GM12878 (cell line): Measurements from ENCODE around the gene EHD4. TPM values are rescaled to one million over a fixed set of nuclear protein-coding genes. Genes with fewer than 3 reads are reported as not detected.

Experiments
- ATAC-seq: fragments of 200-7000 bp; cut with Tn5 transposase; 3 replicates; pipeline ENCODE4 v1.9.1; 2020; ENCODE audit warnings: mild to moderate bottlenecking, moderate library complexity
- BruUV-seq: library from RNA; stranded (reverse); fragments of 400-500 nt; replicated peaks from 2 replicates; lab custom pipeline; 2021; lab: Mats Ljungman, UMichigan
- CTCF ChIA-PET: fragments of 300-600 bp; sonication (Branson Sonifier 250); formaldehyde crosslinking; extraction: SDS; loops from one replicate; lab custom pipeline; 2021; ENCODE audit warnings: inconsistent platforms; lab: Yijun Ruan, JAX
- POLR2A ChIA-PET: fragments of 350-600 bp; formaldehyde crosslinking; extraction: SDS; loops from one replicate; lab custom pipeline; 2021; ENCODE audit warnings: inconsistent platforms; lab: Charles Lee
- RAD21 ChIA-PET: fragments of 300-600 bp; sonication (Branson Sonifier 250); formaldehyde crosslinking; loops from one replicate; lab custom pipeline; 2023; ENCODE audit warnings: antibody characterized with exemption; ENCODE audit not compliant: unreplicated experiment; lab: Charles Lee
- SMC1A ChIA-PET: fragments of 300-600 bp; sonication (Branson Sonifier 250); formaldehyde crosslinking; loops from one replicate; lab custom pipeline; 2023; ENCODE audit not compliant: unreplicated experiment, uncharacterized antibody; lab: Charles Lee
- DNase-seq: peaks from one replicate; pipeline ENCODE4 v3.0.0-alpha.2; 2011; ENCODE audit warnings: low read depth, low spot score
- FAIRE-seq: peaks from 3 replicates; lab custom pipeline; 2011; peaks lifted over from hg19 to GRCh38; lab: Jason Lieb, UNC
- H2AFZ ChIP-seq: 2 replicates; pipeline ENCODE4 v1.6.0; 2011; ENCODE audit warnings: low read depth, low read length, control low read depth; ENCODE audit not compliant: control insufficient read depth
- H3K27ac ChIP-seq: 2 replicates; pipeline ENCODE4 v1.5.1; 2011; ENCODE audit warnings: control low read depth; ENCODE audit not compliant: control insufficient read depth, insufficient read depth
- H3K27me3 ChIP-seq, 2 experiments: replicated peaks in 1 of 2; 2 replicates each; pipeline versions ENCODE4 v1.6.0 to v1.6.1; 2011; ENCODE audit warnings: low read length in 1 of 2; ENCODE audit not compliant: control insufficient read depth in 2 of 2, insufficient read depth in 2 of 2
- H3K36me3 ChIP-seq, 2 experiments: 2 replicates each; pipeline ENCODE4 v1.5.1; 2011; ENCODE audit warnings: low read length in 1 of 2; ENCODE audit not compliant: control insufficient read depth in 2 of 2, insufficient read depth in 2 of 2
- H3K4me1 ChIP-seq: 2 replicates; pipeline ENCODE4 v1.6.1; 2011; ENCODE audit warnings: mild to moderate bottlenecking, low read length, moderate library complexity, mixed read lengths; ENCODE audit not compliant: control insufficient read depth, insufficient read depth
- H3K4me2 ChIP-seq: 2 replicates; pipeline ENCODE4 v1.6.0; 2011; ENCODE audit warnings: control low read depth; ENCODE audit not compliant: control insufficient read depth, insufficient read depth
- H3K4me3 ChIP-seq: fragments of 200-600 bp; sonication (generic); 2 replicates; pipeline ENCODE4 v1.5.1; 2016
- H3K79me2 ChIP-seq: 2 replicates; pipeline ENCODE4 v1.6.0; 2011; ENCODE audit warnings: low read length; ENCODE audit not compliant: control insufficient read depth, insufficient read depth
- H3K9ac ChIP-seq: 2 replicates; pipeline ENCODE4 v1.8.0; 2011; ENCODE audit warnings: low read length, control low read depth, mixed read lengths; ENCODE audit not compliant: control insufficient read depth, insufficient read depth
- H3K9me3 ChIP-seq: replicated peaks from 3 replicates; pipeline ENCODE4 v1.5.1; 2011; ENCODE audit warnings: mild to moderate bottlenecking, low read length; ENCODE audit not compliant: control insufficient read depth, insufficient read depth
- H4K20me1 ChIP-seq: 2 replicates; pipeline ENCODE4 v1.6.0; 2011; ENCODE audit not compliant: control insufficient read depth, insufficient read depth
- ASH2L ChIP-seq: fragments of 300-600, 200-600 bp; sonication (generic); IDR thresholded peaks from 2 replicates; pipeline ENCODE4 v1.6.1; 2017; ENCODE audit warnings: low read depth, mild to moderate bottlenecking, borderline replicate concordance
- CREM ChIP-seq: IDR thresholded peaks from 2 replicates; pipeline ENCODE4 v1.6.1; 2014; ENCODE audit warnings: antibody characterized with exemption, low read depth
- CTCF ChIP-seq, 3 experiments: IDR thresholded peaks in 2 of 3; conservative IDR thresholded peaks in 1 of 3; 2 replicates each; pipeline ENCODE4 v1.5.1; 2011; ENCODE audit warnings: low read depth in 3 of 3, low read length in 3 of 3, mild to moderate bottlenecking in 3 of 3, control low read depth in 2 of 3, moderate library complexity in 2 of 3, inconsistent platforms in 1 of 3, mixed read lengths in 1 of 3; ENCODE audit not compliant: control insufficient read depth in 2 of 3, insufficient read depth in 1 of 3; ENCODE audit errors: extremely low read depth in 1 of 3
- IKZF1 ChIP-seq: fragments of 450-650 bp; conservative IDR thresholded peaks from 2 replicates; pipeline ENCODE4 v1.6.1; 2017; ENCODE audit warnings: antibody characterized with exemption, mild to moderate bottlenecking
- KDM1A ChIP-seq: fragments of 200-600 bp; sonication (generic); IDR thresholded peaks from 2 replicates; pipeline ENCODE4 v1.6.1; 2016; ENCODE audit warnings: borderline replicate concordance
- KLF5 ChIP-seq: fragments of 450-650 bp; IDR thresholded peaks from 2 replicates; pipeline ENCODE4 v1.6.1; 2014; ENCODE audit warnings: mild to moderate bottlenecking; ENCODE audit not compliant: partially characterized antibody
- MTA2 ChIP-seq: fragments of 450-650 bp; IDR thresholded peaks from 2 replicates; pipeline ENCODE4 v1.6.1; 2016; ENCODE audit warnings: low read depth, mild to moderate bottlenecking, moderate library complexity
- PKNOX1 ChIP-seq: fragments of 450-650 bp; IDR thresholded peaks from 2 replicates; pipeline ENCODE4 v1.6.1; 2016; ENCODE audit warnings: mild to moderate bottlenecking
- POU2F2 ChIP-seq: IDR thresholded peaks from 3 replicates; pipeline ENCODE4 v1.6.1; 2011; ENCODE audit warnings: low read depth, mild to moderate bottlenecking, low read length, borderline replicate concordance
- RAD21 ChIP-seq: IDR thresholded peaks from 2 replicates; pipeline ENCODE4 v1.6.1; 2011; ENCODE audit warnings: mild to moderate bottlenecking, low read depth, low read length, moderate library complexity; ENCODE audit not compliant: insufficient read depth
- RBBP5 ChIP-seq: fragments of 200-600 bp; sonication (generic); conservative IDR thresholded peaks from 2 replicates; pipeline ENCODE4 v1.6.1; 2016
- RUNX3 ChIP-seq: IDR thresholded peaks from 2 replicates; pipeline ENCODE4 v1.6.1; 2012; ENCODE audit warnings: low read length, inconsistent platforms
- SIX5 ChIP-seq: IDR thresholded peaks from 2 replicates; pipeline ENCODE4 v1.6.1; 2011; ENCODE audit warnings: mild to moderate bottlenecking, low read depth, low read length, moderate library complexity; ENCODE audit not compliant: severe bottlenecking
- SMC3 ChIP-seq: IDR thresholded peaks from 2 replicates; pipeline ENCODE4 v1.6.1; 2011; ENCODE audit warnings: low read length, improper control_type of control experiment, borderline replicate concordance
- TBL1XR1 ChIP-seq: IDR thresholded peaks from 2 replicates; pipeline ENCODE4 v1.6.1; 2012; ENCODE audit warnings: low read depth, low read length, improper control_type of control experiment
- ZNF207 ChIP-seq: fragments of 450-650 bp; IDR thresholded peaks from 2 replicates; pipeline ENCODE4 v1.6.1; 2014; ENCODE audit warnings: antibody characterized with exemption, mild to moderate bottlenecking, borderline replicate concordance
- ZNF622 ChIP-seq: fragments of 450-650 bp; IDR thresholded peaks from 2 replicates; pipeline ENCODE4 v1.6.1; 2017; ENCODE audit warnings: mild to moderate bottlenecking, inconsistent platforms
- ZNF687 ChIP-seq: fragments of 450-650 bp; IDR thresholded peaks from 2 replicates; pipeline ENCODE4 v1.6.1; 2017; ENCODE audit warnings: mild to moderate bottlenecking, moderate library complexity
- WGBS: methylation state at CpG from one replicate; pipeline ENCODE4 v1.1.6; 2016; ENCODE audit warnings: low lambda C conversion rate; ENCODE audit not compliant: insufficient replicate concordance, insufficient coverage; ENCODE audit errors: missing lambda C conversion rate; 5-methylcytosine and 5-hydroxymethylcytosine counted together
- in situ Hi-C: fragments of 300-500 bp; cut with MboI; formaldehyde crosslinking; loops from 9 replicates; pipeline ENCODE4 v1.14.3; 2018; ENCODE audit warnings: mixed read lengths
- intact Hi-C: fragments of 100-400 bp; cut with micrococcal nuclease; formaldehyde crosslinking; loops from one replicate; pipeline ENCODE4 v1.14.2; 2022; ENCODE audit not compliant: unreplicated experiment
- polyA plus RNA-seq, 11 experiments: library from polyadenylated mRNA; depleted of rRNA in 4 of 11; unstranded in 6 of 11; stranded (reverse) in 5 of 11; fragments of >200 nt; fragmentation: Nextera tagmentation in 4 of 11; fragmentation: Illumina TruSeq in 1 of 11; extraction: Ambion mirVana in 4 of 11; extraction: Trizol in 1 of 11; gene quantifications; 1 replicate in 1 of 11; 2 replicates in 10 of 11; pipeline versions ENCODE4 v1.2.1 to v1.2.3, GENCODE V29; 2011 to 2016; ENCODE audit warnings: inconsistent platforms in 2 of 11, missing spikeins in 2 of 11, low read depth in 1 of 11
- total RNA-seq, 4 experiments: library from RNA; depleted of rRNA in 3 of 4; stranded (reverse); fragments of >200 nt in 3 of 4; fragmentation: Illumina TruSeq in 1 of 4; extraction: Trizol in 1 of 4; gene quantifications; 2 replicates each; pipeline versions ENCODE4 v1.2.1 to v1.2.3, GENCODE V29; 2013 to 2021

EHD4 gene
- total and polyA plus RNA-seq, 10 of the 15 experiments (the other 5 are each of a cell fraction or from before 2014, with no cell fraction given), result 4.2 to 62.9 (median 44.7) TPM

- SMC1A ChIA-PET, result interaction anchor here (0.6 to 4.7 kb wide), 16 partner anchors 11 to 439 kb away, joined by 3 to 49 read pairs (median 4); partner anchors contain the start of gene MAPKBP1
- Histone ChIP-seq H3K4me2 (no peak overlapping the region), H4K20me1 (no peaks in the 10 kb centered on the region; the same call in 1 of the 2 replicates), H3K9me3 (no peaks in the 10 kb centered on the region; the same call in 2 of the 3 replicates), H3K36me3 (peaks cover 47% of the 10 kb centered on the region in 2 experiments), H3K4me3 (no peak overlapping the region), H2AFZ (no peak overlapping the region), H3K27ac (no peak overlapping the region), H3K27me3 (no peaks in the 10 kb centered on the region), H3K9ac (no peak overlapping the region), H3K79me2 (peaks cover 2% of the 10 kb centered on the region), H3K4me1 (no peaks in the 10 kb centered on the region)
- intact Hi-C loops (loop anchor here (1.0 to 5.0 kb wide), 2 partner anchors 77 to 130 kb away; partner anchors contain the start of genes JMJD7 and MAPKBP1), in situ Hi-C loops (no loop called here)
- no TSS peak for BruUV-seq
- FAIRE-seq, result peak; percentile 97
- peak; percentile 21 for DNase-seq
- POLR2A ChIA-PET, result interaction anchor here (0.6 to 0.9 kb wide), 5 partner anchors 12 to 1839 kb away, joined by 3 to 5 read pairs (median 4); partner anchors contain the start of gene MAPKBP1
- CTCF ChIA-PET, result interaction anchor here (0.5 to 4.6 kb wide), 48 partner anchors 9 to 757 kb away, joined by 3 to 79 read pairs (median 4); partner anchors contain the start of genes EHD4, MAPKBP1, MGA and PLA2G4B
- peak; percentile 96 for ATAC-seq
- RAD21 ChIA-PET, result interaction anchor here (0.6 to 5.0 kb wide), 18 partner anchors 9 to 347 kb away, joined by 3 to 69 read pairs (median 4); partner anchors contain the start of gene MAPKBP1
- 1% methylated on average over 6 of the region's 6 CpGs for WGBS
- TF ChIP-seq ZNF207, result no peak
- TF ChIP-seq RUNX3, result peak; percentile 61
- no peak for TF ChIP-seq RBBP5
- TF ChIP-seq ZNF687, result no peak
- no peak for TF ChIP-seq CREM
- TF ChIP-seq ZNF622, result no peak
- TF ChIP-seq SMC3, result peak; percentile 64
- TF ChIP-seq RAD21, result peak; percentile 78
- TF ChIP-seq KLF5, result peak; percentile 37
- peak; percentile 30; the same call in 1 of the 2 replicates for TF ChIP-seq MTA2
- no peak for TF ChIP-seq TBL1XR1
- peak; percentile 82 to 91 (median 86) for TF ChIP-seq CTCF (IDR thresholded peaks at IDR 0.05 in 2 of 3, conservative IDR thresholded peaks at IDR 0.05 in 1 of 3; ENCODE audit: control insufficient read depth in 2 of 3, extremely low read depth in 1 of 3, insufficient read depth in 1 of 3, low read depth in 3 of 3, low read length in 3 of 3)
- TF ChIP-seq ASH2L, result no peak
- TF ChIP-seq IKZF1, result 0 out of 2 replicates have a peak, but pooled peaks have one; percentile 17
- TF ChIP-seq KDM1A, result no peak
- 0 out of 3 replicates have a peak, but pooled peaks have one; percentile 34 for TF ChIP-seq POU2F2
- peak; percentile 35; the same call in 1 of the 2 replicates for TF ChIP-seq PKNOX1
- TF ChIP-seq SIX5, result no peak
Measured at GRCh38 chr15:41904541-41905005, 67.8 kb downstream of the EHD4 start.
